Measurements from ENCODE around the gene C17orf114. TPM values are rescaled to one million over a fixed set of nuclear protein-coding genes. Genes with fewer than 3 reads are reported as not detected.

C17orf114 gene

DNA sequence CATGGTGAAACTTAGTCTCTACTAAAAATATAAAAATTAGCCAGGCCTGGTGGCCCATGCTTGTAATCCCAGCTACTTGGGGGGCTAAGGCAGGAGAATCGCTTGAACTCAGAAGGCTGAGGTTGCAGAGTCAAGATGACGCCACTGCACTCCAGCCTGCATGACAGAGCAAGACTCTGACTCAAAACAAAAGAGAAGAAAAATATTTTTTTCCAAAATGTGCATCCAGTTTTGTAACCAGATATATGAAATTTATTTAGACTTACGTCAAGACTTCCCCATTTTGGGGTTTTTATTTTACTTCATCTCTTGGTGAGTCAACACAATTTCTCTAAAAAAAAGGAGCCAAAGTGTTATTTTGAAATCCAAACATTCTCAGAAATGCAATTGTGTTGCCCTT is 35.9 kb downstream of the C17orf114 start:
- DNase-seq (ENCODE audit: low spot score), result no peak
- TF ChIP-seq, protein P1, sequence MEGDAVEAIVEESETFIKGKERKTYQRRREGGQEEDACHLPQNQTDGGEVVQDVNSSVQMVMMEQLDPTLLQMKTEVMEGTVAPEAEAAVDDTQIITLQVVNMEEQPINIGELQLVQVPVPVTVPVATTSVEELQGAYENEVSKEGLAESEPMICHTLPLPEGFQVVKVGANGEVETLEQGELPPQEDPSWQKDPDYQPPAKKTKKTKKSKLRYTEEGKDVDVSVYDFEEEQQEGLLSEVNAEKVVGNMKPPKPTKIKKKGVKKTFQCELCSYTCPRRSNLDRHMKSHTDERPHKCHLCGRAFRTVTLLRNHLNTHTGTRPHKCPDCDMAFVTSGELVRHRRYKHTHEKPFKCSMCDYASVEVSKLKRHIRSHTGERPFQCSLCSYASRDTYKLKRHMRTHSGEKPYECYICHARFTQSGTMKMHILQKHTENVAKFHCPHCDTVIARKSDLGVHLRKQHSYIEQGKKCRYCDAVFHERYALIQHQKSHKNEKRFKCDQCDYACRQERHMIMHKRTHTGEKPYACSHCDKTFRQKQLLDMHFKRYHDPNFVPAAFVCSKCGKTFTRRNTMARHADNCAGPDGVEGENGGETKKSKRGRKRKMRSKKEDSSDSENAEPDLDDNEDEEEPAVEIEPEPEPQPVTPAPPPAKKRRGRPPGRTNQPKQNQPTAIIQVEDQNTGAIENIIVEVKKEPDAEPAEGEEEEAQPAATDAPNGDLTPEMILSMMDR (IDR thresholded peaks at IDR 0.05), result no peak
- ATAC-seq (ENCODE audit: low FRiP score), result no peak

- DNase-seq (ENCODE audit: low spot score), result no peak
- ATAC-seq (ENCODE audit: low FRiP score), result no peak
- TF ChIP-seq, protein P1 (IDR thresholded peaks at IDR 0.05), result no peak
Observed at GRCh38 chr17:4764595-4764994, 37.5 kb downstream of the C17orf114 start.

GRCh38 chr17:4759776-4760236 is 42.3 kb downstream of the C17orf114 start:
- ATAC-seq (ENCODE audit: low FRiP score) (peak; percentile 44), DNase-seq (ENCODE audit: low spot score) (no peak)
- TF ChIP-seq, protein P1 (IDR thresholded peaks at IDR 0.05), result no peak

DNA sequence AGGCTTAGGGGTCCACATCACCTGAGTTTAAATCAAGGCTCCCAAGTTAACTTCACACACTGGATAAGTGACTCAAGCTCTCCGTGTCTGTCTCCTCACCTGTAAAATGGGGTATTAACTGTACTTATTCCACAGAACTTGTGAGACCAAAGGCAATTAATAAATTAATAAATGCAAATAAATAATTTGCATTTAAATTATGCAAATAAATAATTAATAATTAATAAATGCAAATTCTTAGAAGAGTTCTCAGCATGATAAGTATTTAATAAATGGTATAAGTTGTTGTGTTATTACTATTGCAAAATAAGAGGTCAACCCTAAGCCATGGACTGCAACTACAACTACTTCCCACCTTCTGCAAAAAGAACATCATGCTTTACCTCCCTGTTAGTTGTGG is 48.7 kb downstream of the C17orf114 start:
- ATAC-seq (ENCODE audit: low FRiP score), result no peak
- DNase-seq (ENCODE audit: low spot score), result no peak
- TF ChIP-seq, protein P1 (IDR thresholded peaks at IDR 0.05), result no peak

DNA sequence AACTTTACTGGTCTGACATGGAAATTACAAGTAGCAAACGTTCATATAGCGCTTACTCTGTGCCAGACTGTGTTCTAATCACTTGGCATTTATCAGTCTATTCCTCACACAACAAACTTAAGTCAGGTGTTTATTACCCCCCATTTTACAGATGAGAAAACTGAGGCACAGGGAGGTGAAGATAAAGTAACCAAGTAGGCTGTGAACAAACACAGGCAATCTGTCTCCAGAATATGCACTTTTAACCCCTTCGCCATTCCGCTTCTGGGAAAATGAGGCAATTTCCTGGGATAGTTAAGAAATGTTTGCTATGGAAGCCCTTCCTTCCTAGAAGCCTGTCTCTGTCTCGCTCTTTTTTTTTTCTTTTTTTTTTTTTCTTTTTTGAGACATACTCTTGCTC is 50.2 kb downstream of the C17orf114 start:
- TF ChIP-seq, protein P1 (IDR thresholded peaks at IDR 0.05), result no peak
- no peak for DNase-seq (ENCODE audit: low spot score)
- no peak for ATAC-seq (ENCODE audit: low FRiP score)

Other genes with a start within 250 kb of the C17orf114 start
- 100 to 1,000 TPM in 1 of 4 donors, 10 to 100 TPM in 3; 33.1 to 142 (median 39.1) TPM for gene MYBBP1A, start 246.9 kb downstream of the C17orf114 start, total RNA-seq
- gene GGT6, start 241.8 kb downstream of the C17orf114 start, total RNA-seq, result under 1 TPM in 1 of 4 donors, not detected in 3; 0.37 TPM
- gene SMTNL2, start 217.8 kb downstream of the C17orf114 start, total RNA-seq, result 10 to 100 TPM in 2 of 4 donors, 1 to 10 TPM in 2; 2.8 to 14.2 (median 8.4) TPM
- 100 to 1,000 TPM in 2 of 4 donors, 10 to 100 TPM in 1, not detected in 1; 24.4 to 379 (median 119) TPM for gene ALOX15, start 160.7 kb downstream of the C17orf114 start, total RNA-seq
- 10 to 100 TPM; 13.1 to 24.4 (median 15.0) TPM for gene PELP1, start 98.2 kb downstream of the C17orf114 start, total RNA-seq
- 100 to 1,000 TPM in 1 of 4 donors, 10 to 100 TPM in 3; 43.4 to 111 (median 78.6) TPM for gene ARRB2, start 91.7 kb downstream of the C17orf114 start, total RNA-seq
- 10 to 100 TPM; 21.6 to 27.5 (median 26.7) TPM for gene MED11, start 70.9 kb downstream of the C17orf114 start, total RNA-seq
- 1 to 10 TPM in 2 of 4 donors, under 1 TPM in 1, not detected in 1; 0.46 to 4.1 (median 1.9) TPM for gene ZMYND15, start 62.5 kb downstream of the C17orf114 start, total RNA-seq
- gene CXCL16, start 62.4 kb downstream of the C17orf114 start, total RNA-seq, result 10 to 100 TPM; 16.6 to 92.1 (median 26.5) TPM
- gene TM4SF5, start 30.4 kb downstream of the C17orf114 start, total RNA-seq, result not detected
- 10 to 100 TPM in 1 of 4 donors, 1 to 10 TPM in 3; 2.1 to 13.1 (median 8.4) TPM for gene VMO1, start 16.0 kb downstream of the C17orf114 start, total RNA-seq
- gene GLTPD2, start 13.4 kb downstream of the C17orf114 start, total RNA-seq, result not detected
- 100 to 1,000 TPM; 109 to 164 (median 150) TPM for gene PSMB6, start 6.2 kb downstream of the C17orf114 start, total RNA-seq
- 10 to 100 TPM; 20.8 to 29.2 (median 24.3) TPM for gene PLD2, start 4.8 kb upstream of the C17orf114 start, total RNA-seq
- 10 to 100 TPM; 24.4 to 57.8 (median 31.9) TPM for gene MINK1, start 31.0 kb upstream of the C17orf114 start, total RNA-seq
- 1 to 10 TPM in 3 of 4 donors, under 1 TPM in 1; 0.63 to 8.4 (median 3.3) TPM for gene C17orf107, start 97.2 kb upstream of the C17orf114 start, total RNA-seq
- 1 to 10 TPM in 3 of 4 donors, under 1 TPM in 1; 0.50 to 3.6 (median 1.5) TPM for gene CHRNE, start 100.8 kb upstream of the C17orf114 start, total RNA-seq
- not detected for gene GP1BA, start 129.9 kb upstream of the C17orf114 start, total RNA-seq
- 10 to 100 TPM; 38.9 to 74.2 (median 47.1) TPM for gene SLC25A11, start 137.7 kb upstream of the C17orf114 start, total RNA-seq
- 10 to 100 TPM; 24.5 to 34.4 (median 32.0) TPM for gene RNF167, start 137.9 kb upstream of the C17orf114 start, total RNA-seq
- gene PFN1, start 146.2 kb upstream of the C17orf114 start, total RNA-seq, result 100 to 1,000 TPM; 444 to 699 (median 616) TPM
- 1 to 10 TPM; 2.8 to 5.3 (median 3.3) TPM for gene ENO3, start 148.8 kb upstream of the C17orf114 start, total RNA-seq
- 10 to 100 TPM; 45.3 to 71.0 (median 47.5) TPM for gene SPAG7, start 165.5 kb upstream of the C17orf114 start, total RNA-seq
- gene CAMTA2, start 185.3 kb upstream of the C17orf114 start, total RNA-seq, result 10 to 100 TPM; 11.4 to 27.7 (median 21.4) TPM
- gene INCA1, start 195.2 kb upstream of the C17orf114 start, total RNA-seq, result 1 to 10 TPM in 3 of 4 donors, not detected in 1; 1.0 to 1.4 (median 1.3) TPM
- 10 to 100 TPM; 64.5 to 92.5 (median 76.4) TPM for gene KIF1C, start 195.6 kb upstream of the C17orf114 start, total RNA-seq
- not detected for gene SLC52A1, start 233.1 kb upstream of the C17orf114 start, total RNA-seq

Data from omental fat pad (tissue), 4 donors.